HG02571 (cell line): ENCODE results near the gene PCDHGB4.
"Not testable (repeated sequence)": the region's sequence is repeated elsewhere in the genome, so short reads cannot be mapped to it uniquely, and the experiment has no call there.

Experiments
- ATAC-seq: cut with Tn5 transposase; IDR thresholded peaks from one replicate; pipeline ENCODE4 v1.9.1; 2021; ENCODE audit warnings: mild to moderate bottlenecking, moderate library complexity; ENCODE audit not compliant: unreplicated experiment

Gene PCDHGB4

DNA sequence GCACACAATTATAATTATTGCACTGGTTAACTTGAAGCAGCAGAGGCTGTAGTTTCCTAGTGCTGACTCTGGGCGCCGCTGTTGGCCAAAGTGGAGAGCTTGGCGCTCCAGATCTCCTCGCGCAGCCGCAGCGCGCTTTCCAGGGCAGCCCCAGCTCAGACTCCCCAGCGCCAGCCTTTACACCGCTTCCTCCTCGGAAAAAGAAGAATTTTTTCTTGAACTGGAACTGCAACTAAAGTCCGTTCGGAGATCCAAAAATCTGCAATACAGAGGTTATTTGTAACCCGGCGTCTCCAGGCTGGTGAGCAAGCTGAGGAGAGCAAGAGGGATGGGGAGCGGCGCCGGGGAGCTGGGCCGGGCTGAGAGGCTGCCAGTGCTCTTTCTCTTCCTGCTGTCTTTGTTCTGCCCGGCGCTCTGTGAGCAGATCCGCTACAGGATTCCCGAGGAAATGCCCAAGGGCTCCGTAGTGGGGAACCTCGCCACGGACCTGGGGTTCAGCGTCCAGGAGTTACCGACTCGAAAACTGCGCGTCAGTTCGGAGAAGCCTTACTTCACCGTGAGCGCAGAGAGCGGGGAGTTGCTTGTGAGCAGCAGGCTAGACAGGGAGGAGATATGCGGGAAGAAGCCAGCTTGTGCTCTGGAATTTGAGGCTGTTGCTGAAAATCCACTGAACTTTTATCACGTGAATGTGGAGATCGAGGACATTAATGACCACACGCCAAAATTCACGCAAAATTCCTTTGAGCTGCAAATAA lies at the start of gene PCDHGB4:
Gene PCDHGB4 (plus strand): TSS at position 142 of the 755 bp plus-strand sequence. CDS start 187 bp downstream, at position 329.
- peak; percentile 88 for ATAC-seq

DNA sequence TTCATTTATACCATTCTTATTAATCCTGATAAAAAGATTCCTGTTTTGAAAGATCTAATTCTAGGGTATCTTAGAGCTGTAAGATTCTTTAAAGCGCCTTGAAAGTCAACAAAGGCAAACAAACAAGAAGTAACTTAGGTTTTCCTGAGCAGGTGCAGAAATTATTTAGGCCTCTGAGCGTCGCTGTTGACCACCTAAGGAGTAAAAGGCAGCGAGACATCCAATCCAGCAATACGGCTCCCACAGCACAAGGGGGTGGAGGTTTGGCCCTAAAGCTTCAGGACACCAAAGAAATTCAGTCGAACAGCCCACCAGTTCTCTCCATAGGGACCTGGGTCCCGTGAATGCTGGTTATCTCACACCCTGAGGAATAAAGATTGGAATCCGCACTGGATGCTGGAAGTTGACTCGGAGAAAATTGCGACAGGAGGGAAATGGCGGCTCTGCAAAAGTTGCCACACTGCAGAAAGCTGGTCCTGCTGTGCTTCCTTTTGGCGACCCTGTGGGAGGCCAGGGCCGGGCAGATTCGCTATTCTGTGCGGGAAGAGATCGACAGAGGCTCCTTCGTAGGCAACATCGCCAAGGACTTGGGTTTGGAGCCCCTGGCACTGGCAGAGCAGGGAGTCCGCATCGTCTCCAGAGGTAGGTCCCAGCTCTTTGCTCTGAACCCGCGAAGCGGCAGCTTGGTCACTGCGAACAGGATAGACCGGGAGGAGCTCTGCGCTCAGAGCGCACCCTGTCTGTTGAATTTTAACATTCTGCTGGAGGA lies 48.8 kb upstream of the PCDHGB4 start, which contains the start of gene PCDHGA2:
Gene PCDHGA2 (plus strand): TSS at position 223 of the 769 bp plus-strand sequence.
- ATAC-seq = no peak

- ATAC-seq = not testable (repeated sequence)
Measured at GRCh38 chr5:141340781-141341354, 46.6 kb upstream of the PCDHGB4 start.

DNA sequence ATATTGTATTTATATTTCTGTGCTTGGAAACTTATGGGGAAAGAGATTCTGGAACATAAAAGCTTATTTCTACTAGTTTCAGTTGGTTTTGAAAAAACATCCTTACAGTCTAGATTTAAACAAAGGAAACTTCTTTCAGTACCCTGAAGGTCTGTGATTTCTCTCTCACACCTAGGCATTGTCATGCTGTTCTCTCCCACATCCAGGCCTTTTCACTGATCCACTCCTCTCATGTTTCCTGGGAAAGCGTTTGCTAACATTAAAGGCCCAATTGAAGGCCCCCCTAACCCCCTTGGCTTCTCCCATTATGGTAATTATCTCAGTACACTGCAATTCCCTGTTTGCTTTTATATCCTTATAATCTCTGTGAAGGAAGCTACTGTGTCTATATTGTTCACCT lies 44.7 kb upstream of the PCDHGB4 start:
- no peak for ATAC-seq

DNA sequence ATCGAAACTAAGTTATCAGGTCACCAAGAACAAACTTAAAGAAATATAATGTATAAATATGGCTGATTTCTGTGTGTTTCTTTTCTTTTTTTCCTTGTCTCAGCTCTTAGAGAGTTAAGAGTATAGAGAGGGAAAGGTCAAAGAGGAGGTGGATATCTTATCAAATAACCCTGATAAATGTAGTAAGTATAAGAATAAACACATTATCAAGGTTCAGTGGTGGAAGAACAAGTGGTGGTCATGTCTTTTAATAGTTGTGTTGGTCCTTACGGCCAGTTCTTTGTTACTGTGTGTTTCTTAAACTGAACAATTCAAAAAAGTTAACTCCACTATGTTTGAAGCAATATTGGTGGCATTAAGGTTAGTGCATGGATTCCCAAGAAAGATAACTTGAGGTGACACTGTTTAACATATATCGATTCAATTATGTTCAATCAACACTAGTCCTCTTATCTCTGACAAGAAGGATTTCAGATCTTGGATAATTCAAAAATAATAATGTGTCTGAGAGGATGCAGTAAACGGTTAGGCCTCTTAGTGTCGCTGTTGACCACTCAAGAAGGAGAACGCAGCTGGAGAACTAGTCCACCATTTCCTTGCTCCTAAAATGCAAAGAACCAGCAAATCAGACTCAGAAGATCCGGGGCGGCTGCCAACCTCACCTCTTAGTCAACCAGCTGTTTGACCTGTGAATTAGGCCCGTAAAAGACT lies 44.1 kb upstream of the PCDHGB4 start, which contains the start of gene PCDHGA3:
Gene PCDHGA3 (plus strand): TSS at position 588 of the 711 bp plus-strand sequence. CDS start 205 bp downstream, outside the sequence.
- ATAC-seq = no peak

DNA sequence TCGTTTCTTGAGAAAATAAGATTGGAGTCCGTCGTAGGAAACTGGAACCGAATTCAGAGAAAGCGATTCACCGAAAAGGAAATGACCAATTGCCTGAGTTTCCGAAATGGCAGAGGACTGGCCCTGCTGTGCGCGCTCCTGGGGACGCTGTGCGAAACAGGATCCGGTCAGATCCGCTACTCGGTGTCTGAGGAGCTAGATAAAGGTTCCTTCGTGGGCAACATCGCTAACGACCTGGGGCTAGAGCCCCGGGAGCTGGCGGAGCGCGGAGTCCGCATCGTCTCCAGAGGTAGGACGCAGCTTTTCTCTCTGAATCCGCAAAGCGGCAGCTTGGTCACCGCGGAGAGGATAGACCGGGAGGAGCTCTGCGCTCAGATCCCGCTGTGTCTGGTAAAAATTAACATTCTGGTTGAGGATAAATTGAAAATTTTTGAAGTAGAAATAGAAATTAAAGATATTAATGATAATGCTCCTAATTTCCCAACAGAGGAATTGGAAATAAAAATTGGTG lies 43.5 kb upstream of the PCDHGB4 start:
- no peak for ATAC-seq

DNA sequence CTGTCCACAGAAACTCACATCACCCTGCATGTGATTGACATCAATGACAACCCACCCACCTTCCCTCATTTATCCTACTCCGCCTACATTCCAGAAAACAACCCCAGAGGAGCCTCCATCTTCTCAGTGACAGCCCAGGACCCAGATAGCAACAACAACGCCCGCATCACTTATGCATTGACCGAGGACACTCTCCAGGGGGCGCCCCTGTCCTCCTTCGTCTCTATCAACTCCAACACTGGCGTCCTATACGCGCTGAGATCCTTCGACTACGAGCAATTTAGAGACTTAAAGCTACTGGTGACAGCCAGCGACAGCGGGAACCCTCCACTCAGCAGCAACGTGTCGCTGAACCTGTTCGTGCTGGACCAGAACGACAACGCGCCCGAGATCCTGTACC lies 42.2 kb upstream of the PCDHGB4 start:
- no peak for ATAC-seq

DNA sequence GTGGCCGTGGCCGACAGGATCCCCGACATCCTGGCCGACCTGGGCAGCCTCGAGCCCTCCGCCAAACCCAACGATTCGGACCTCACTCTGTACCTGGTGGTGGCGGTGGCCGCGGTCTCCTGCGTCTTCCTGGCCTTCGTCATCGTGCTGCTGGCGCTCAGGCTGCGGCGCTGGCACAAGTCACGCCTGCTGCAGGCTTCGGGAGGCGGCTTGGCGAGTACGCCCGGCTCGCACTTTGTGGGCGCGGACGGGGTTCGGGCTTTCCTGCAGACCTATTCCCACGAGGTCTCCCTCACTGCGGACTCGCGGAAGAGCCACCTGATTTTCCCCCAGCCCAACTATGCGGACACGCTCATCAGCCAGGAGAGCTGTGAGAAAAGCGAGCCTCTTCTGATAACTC lies 41.5 kb upstream of the PCDHGB4 start:
- not testable (repeated sequence) for ATAC-seq

GRCh38 chr5:141349917-141350619 lies 37.4 kb upstream of the PCDHGB4 start, which contains the start of gene PCDHGB1:
PCDHGB1 (plus strand) TSS chr5:141350099; CDS start chr5:141350261, 162 bp downstream.
- ATAC-seq = no peak

DNA sequence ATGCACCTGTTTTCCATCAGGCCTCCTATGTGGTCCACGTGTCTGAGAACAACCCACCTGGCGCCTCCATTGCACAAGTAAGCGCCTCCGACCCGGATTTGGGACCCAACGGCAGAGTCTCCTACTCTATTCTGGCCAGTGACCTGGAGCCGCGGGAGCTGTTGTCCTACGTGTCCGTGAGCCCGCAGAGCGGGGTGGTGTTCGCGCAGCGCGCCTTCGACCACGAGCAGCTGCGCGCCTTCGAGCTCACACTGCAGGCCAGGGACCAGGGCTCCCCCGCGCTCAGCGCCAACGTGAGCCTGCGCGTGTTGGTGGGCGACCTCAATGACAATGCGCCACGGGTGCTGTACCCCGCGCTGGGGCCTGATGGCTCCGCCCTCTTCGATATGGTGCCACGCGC lies 35.9 kb upstream of the PCDHGB4 start:
- no peak for ATAC-seq

DNA sequence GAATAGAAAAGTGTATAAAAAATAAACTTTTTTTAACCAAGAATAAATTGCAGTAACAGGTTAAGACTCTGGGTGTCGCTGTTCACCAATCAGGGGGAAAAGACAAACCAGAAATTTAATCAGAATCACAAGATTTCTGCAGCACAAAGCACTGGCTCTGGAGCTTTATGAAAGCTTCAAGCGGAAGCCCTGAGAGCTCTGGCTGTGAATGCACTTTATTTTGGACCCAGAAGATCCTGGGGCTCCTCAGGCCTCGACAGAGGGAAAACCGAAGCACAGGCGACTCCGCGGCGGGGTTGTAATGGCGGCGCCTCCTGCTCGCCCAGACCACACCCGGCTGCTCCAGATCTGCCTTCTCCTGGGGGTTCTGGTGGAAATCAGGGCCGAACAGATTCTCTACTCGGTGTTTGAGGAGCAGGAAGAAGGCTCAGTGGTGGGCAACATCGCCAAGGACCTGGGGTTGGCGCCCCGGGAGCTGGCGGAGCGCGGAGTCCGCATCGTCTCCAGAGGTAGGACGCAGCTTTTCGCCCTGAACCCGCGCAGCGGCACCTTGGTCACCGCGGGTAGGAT lies 32.5 kb upstream of the PCDHGB4 start, which contains the start of gene PCDHGA4:
Gene PCDHGA4 (plus strand): TSS at position 122 of the 570 bp plus-strand sequence. CDS start 87 bp downstream, at position 209.
- ATAC-seq = no peak

GRCh38 chr5:141355641-141356040 lies 31.9 kb upstream of the PCDHGB4 start:
- no peak for ATAC-seq

- ATAC-seq = no peak
Measured at GRCh38 chr5:141356133-141356532, 31.4 kb upstream of the PCDHGB4 start.

- no peak for ATAC-seq
Measured at GRCh38 chr5:141356950-141357349, 30.5 kb upstream of the PCDHGB4 start.

GRCh38 chr5:141359790-141360426 lies 27.6 kb upstream of the PCDHGB4 start, which contains the start of gene PCDHGB2:
PCDHGB2 (plus strand) TSS chr5:141359994; CDS start chr5:141360136, 142 bp downstream.
- ATAC-seq = no peak

- ATAC-seq = no peak
Measured at GRCh38 chr5:141360685-141361084, 26.8 kb upstream of the PCDHGB4 start.

DNA sequence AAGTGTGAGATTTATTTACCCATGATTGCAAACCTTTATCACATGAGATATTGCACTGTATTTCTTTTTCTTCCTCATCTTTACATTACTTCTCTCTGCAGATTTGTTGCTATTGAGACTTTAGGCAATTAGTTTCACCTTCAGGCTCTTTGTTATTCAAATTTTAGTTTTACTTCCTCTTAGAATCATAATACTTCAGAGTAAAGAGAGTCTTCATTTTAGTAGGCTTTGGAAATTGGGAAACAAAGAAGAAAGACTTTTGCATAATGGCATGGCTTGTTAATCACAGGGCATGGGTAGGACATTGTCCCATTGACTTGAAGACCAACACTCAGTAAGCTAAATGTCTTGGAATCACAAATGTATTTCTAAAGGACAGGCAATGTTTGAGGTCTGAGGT lies 24.8 kb upstream of the PCDHGB4 start:
- ATAC-seq = no peak

DNA sequence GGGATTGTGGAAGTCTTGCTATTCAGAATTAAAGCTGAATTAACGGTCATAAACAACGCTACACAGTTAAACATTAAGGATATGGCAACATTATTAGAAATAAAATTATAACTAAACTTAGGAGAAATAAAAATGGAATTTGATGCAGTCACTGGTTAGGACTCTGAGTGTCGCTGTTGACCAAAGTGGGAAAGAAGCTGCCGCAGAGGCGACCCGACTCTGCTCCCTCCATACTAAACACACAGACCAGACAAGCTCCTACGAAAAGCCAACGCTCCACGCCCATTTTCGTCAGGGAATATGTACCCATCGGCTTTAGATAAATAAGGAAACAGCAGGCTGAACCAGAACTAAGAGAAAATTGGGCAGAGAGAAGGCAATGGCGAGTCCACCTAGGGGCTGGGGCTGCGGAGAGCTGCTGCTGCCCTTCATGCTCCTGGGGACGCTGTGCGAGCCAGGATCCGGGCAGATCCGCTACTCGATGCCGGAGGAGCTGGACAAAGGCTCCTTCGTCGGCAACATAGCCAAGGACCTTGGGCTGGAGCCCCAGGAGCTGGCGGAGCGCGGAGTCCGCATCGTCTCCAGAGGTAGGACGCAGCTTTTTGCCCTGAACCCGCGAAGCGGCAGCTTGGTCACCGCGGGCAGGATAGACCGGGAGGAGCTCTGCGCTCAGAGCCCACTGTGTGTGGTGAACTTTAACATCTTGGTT lies 23.4 kb upstream of the PCDHGB4 start, which contains the start of gene PCDHGA5:
Gene PCDHGA5 (plus strand): TSS at position 211 of the 709 bp plus-strand sequence. CDS start 169 bp downstream, at position 380.
- no peak for ATAC-seq
